Germinal center (tissue), 1 donor: ENCODE results near the gene TRMT1.

Source experiments
- DNase-seq: peaks from one replicate; pipeline ENCODE4 v3.0.0; 2012; ENCODE audit warnings: mixed read lengths, low spot score

TRMT1 gene

DNA sequence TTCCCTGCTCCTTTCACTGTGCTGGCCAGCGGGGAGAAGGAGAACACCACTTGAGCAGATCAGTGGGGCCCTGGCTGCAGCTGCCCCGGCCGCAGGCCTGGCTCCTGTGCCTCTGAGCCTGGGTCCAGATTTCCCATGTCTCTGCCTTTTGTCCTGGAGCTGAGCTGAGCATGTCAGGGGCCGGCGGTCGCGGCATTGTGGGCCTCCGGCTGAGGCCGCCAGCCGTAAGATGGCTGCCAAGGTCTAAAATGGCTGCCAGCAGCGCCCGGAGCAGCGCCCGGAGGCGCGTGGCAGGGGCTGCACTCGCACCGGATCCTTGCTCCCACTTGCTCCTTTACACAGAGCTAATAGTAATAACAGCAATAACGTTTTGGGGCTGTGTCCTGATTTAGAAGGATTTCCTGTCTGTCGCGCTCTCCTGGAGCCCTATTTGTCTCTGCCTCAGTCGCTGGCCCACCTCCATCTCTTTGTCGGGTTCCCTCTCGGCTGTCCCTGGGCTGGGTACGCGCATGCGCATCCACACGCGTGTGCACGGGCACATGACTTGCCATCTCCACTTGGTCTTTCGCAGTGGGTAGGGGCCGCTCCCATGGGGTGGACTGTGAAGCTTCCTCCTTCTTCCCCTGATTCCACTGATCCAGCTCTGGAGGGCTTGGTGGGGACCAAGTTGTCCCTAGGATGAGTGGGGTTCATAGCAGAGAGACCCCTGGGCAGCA is 46.0 kb downstream of the TRMT1 start:
- DNase-seq: no peak

- DNase-seq: no peak
Observed at GRCh38 chr19:13069415-13070359, 46.9 kb downstream of the TRMT1 start.

DNA sequence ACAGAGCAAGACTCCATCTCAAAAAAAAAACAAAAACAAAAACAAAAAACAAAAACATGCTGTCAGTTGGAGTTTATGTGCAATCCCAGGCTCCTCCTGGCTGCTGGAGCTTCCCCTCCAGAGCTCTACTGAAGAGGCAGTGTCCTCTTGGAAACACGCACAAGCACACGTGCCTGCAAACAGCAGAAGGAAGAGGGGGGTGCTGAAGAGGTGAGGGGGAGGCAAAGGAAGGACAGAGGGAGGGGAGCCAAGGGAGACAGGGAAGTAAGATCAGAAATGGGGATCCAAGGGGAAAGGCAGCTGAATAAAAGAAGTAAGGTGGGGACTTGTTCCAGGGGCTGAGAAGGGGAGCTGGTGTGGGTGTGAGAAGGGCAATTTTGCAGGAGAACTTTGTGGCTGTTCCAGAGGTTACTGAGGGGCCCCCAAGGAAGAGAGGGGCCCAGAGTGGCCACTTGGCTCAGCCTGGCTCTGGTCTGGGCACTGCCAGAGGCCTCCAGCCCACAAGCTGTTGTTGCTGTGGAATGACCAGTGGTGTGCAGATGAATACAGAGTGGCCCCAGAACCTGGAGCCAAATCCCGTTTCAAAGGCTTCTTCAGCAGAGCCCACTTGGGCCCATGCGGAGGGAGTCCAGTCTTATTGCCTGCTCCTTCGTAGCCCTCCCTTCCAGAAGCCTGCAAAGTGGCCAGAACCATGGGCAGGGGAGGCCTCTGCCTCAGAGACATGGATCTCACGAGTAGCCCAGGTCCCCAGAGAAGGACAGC is 48.3 kb downstream of the TRMT1 start:
- DNase-seq: no peak

GRCh38 chr19:13066933-13067807 is 49.4 kb downstream of the TRMT1 start:
- no peak for DNase-seq

DNA sequence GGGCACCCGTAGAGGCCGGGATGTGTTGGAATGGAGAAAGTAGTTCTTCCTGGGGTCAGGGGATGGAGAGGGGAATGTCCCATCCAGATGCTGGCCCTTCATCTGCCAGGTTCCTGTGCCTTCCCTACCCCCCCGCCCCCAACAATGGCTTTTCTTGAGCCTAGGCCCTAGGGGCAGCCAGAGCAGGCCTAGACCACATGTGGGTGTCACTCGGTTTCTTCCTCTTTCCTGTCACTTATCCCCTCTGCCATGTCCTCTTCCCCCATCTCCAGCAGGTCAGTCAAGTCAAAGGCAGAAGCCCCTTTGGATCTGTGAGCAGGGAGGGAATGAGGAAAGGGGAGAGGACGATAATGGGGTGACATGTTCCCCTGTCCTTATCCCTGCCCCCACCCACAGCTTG is 50.3 kb downstream of the TRMT1 start:
- DNase-seq: no peak

DNA sequence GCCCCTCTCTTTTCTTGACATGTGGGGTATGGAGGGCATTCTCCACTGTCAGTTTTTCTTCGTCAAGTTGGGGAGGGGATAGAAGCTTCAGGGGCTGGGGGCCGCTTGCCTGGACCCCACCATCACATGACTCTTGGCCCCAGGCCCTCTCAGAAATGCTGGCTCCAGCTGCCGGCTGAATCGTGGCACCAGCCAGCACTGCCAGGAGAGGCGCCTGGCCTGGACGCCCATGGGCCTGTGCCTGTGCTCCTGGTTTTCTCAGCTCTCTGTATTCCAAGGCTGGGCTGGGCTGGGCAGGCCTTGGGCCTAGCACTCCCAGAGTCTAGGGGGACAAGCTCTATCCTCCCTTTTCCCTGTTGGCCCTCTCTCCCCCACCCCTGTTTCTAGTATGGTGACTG is 52.4 kb downstream of the TRMT1 start:
- no peak for DNase-seq

DNA sequence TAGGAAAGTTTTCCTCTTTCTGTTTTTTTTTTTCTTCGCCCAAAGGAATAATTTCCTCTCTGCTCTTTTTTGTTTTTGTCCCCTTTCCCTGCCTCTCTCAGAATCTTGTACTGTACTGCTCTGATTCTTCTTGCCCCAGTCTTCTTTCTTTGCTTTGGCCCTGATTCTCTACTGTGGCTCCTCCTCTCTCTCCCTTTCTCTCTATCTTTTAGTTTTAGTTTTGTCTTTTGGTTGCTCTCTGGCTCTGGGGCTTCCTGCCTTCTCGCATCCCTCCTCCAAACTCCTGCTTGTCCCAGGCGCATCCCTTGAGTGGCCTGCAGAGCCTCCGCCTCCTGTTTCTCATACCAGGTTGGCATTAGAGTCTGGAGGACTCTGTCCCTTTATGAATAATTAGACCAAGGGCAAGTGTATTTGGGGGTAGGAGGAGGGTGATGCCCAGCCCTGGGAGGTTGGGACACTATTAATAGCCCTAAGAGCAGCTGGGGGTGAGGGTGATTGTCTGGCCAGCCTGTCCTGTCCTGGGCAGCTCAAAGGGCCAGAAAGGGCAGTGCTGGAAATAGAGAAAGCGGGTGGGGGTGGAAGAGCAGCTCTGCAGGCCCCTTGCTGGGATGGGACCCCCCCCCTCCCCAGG is 53.0 kb downstream of the TRMT1 start:
- no peak for DNase-seq

- no peak for DNase-seq
Observed at GRCh38 chr19:13062317-13062716, 54.2 kb downstream of the TRMT1 start.

- DNase-seq: peak; percentile 88
Observed at GRCh38 chr19:13060964-13061927, 55.3 kb downstream of the TRMT1 start.

DNA sequence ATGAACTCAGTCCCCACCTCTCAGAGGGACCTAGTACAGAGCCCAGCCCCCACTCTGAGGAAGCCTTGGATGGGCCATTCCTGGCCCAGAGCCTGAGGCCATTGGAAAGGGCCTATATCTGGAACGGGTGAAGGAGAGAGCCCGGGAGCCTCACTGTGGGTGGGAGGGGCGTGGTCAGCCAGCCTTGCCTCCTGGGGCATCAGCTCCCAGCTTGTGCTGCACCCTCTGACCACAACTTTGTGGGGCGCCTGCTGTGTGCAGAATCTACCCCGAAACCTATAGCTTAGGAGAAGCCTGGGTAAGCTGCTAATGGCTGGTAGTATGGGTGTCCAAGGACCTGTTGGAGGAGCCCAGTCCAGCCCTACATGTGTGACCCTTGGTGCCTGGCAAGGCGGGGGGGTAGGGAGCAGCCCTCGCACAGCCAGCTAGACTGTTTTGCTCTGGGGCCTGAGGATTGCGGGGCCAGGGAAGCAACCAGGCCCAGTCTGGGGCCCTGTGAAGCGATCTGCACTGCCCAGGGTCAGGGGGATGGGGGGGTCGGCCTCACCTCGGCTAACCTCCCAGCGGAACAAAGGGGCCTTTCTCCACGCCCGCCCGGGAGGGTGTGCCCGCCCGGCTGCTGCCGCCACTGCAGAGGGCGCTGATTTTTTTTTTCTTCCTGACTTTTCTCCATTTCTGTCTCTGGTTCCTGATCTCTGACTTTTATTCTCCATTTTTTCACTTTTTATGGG is 56.1 kb downstream of the TRMT1 start:
- DNase-seq: no peak

- no peak for DNase-seq
Observed at GRCh38 chr19:13058951-13059660, 57.4 kb downstream of the TRMT1 start.

DNA sequence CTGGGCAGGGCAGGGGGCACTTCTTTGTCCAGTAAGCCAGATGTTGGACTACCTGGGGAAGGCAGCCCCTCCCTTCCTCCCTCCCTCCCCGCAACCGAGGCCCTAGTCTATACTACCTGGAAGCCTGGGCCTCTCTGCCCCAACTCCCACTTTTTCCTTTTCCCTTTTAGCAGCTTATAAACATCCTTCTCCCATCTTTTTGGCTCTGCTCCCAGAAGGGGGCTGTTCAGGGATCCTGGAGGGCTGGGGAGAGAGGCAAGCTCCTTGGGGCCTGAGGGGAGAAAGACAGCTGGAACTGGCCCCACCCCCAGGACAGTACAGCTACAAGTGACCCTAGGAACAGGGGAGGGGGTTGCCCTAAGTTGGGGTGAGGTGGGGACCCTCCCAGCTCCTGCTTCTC is 58.8 kb downstream of the TRMT1 start:
- DNase-seq: no peak

DNA sequence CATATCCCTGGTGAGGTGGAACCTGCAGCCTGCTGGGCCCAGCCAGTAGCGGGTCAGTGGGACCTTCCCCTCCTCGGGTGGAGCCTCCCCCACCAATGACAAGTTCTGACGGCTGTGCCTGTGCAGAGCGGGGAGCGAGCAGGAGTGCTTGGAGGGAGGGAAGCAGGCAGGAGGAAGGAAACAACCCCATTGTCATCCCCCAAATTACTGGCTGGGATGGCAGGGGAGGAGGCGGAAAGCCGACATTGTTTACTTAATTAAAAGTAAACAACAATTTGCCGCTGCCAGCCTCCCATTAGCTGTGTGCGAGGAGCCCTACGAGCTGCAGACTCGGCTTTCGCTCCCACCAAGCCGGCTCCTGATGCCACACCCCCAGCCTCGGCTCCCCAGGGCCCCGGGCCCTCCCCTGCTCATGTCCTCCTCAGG is 59.4 kb downstream of the TRMT1 start:
- DNase-seq: no peak

- DNase-seq: no peak
Observed at GRCh38 chr19:13056052-13056660, 60.4 kb downstream of the TRMT1 start.

DNA sequence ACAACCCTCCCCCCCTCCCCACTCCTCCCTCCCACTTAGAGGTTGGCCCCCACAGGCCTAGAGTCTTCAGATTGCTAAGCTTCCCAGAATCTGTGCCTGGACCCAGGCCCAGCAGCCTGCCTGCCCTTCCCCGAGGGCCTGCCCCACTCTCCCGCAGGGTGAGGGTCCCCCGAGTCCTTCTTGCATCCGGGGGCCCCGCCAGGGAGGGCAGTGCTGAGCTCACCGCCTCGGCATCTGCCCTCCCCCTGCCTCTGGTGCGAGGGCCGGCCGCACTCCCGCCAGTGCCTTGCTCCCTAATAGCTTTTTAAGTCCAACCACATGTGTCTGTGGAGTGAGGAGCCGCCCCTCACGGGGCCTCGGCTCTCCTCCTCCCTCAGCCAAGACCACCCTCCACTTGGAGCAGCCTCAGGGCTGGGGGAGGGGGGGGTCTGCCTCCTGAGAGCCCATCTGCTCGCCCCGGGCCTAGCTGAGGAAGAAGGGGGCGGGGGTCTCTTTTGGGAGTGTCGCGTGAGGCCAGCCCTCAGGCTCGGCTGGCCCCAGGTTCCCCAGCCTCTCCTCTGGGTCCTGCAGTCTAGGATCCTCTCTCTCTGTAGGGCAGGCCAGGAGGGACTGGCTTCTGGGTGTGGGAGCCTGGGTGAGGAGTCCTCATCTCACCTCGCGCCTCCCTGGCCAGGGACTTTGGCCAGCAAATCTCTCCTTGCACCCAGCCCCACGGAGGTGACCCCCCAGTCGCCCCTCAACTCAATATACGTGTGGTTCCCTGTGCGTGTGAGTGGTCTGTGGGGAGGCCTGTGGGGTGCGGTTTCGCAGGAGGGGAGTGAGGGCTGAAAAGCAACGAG is 61.1 kb downstream of the TRMT1 start:
- no peak for DNase-seq
